ENCODE results near the gene CHKB.

DNA sequence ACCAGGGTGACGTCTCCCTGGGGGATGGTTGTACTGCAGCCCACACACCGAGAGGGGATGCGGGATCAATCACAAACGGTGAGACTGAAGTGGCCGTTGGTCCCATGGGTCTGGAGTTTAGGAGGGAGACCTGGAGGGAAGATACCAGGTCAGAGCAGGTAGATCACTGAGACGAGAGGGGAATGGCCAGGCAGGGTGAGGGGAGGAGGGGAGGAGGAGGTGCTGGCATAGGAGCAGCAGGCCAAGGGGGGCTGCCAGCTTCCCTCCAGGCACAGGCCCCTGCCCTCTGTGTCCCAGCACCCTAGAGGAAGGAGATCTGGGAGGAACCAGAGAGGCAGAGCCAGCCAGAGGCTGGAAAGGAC is 25.0 kb upstream of the CHKB start:
- TF ChIP-seq, protein P1, sequence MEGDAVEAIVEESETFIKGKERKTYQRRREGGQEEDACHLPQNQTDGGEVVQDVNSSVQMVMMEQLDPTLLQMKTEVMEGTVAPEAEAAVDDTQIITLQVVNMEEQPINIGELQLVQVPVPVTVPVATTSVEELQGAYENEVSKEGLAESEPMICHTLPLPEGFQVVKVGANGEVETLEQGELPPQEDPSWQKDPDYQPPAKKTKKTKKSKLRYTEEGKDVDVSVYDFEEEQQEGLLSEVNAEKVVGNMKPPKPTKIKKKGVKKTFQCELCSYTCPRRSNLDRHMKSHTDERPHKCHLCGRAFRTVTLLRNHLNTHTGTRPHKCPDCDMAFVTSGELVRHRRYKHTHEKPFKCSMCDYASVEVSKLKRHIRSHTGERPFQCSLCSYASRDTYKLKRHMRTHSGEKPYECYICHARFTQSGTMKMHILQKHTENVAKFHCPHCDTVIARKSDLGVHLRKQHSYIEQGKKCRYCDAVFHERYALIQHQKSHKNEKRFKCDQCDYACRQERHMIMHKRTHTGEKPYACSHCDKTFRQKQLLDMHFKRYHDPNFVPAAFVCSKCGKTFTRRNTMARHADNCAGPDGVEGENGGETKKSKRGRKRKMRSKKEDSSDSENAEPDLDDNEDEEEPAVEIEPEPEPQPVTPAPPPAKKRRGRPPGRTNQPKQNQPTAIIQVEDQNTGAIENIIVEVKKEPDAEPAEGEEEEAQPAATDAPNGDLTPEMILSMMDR (IDR thresholded peaks at IDR 0.05): no peak
- no peak for TF ChIP-seq POLR2A (IDR thresholded peaks at IDR 0.05)

All from adrenal gland (tissue), 5 donors.